Loucy (cell line): ENCODE data around the gene PKDREJ.

ENCODE experiments used
- H2AFZ ChIP-seq: fragments of 200-600 bp; sonication (generic); 2 replicates; pipeline ENCODE4 v1.6.0; 2016; ENCODE audit warnings: antibody characterized with exemption, mild to moderate bottlenecking, low read length, moderate library complexity
- H3F3A ChIP-seq: fragments of 200-600 bp; 2 replicates; pipeline ENCODE4 v1.6.0; 2016; ENCODE audit warnings: antibody characterized with exemption, low read depth, mild to moderate bottlenecking
- H3K27me3 ChIP-seq: fragments of 200-600 bp; sonication (generic); 2 replicates; pipeline ENCODE4 v1.6.1; 2014; ENCODE audit warnings: low read length, mild to moderate bottlenecking; ENCODE audit not compliant: insufficient read depth, poor library complexity, severe bottlenecking
- H3K36me3 ChIP-seq: fragments of 200-600 bp; sonication (generic); 2 replicates; pipeline ENCODE4 v1.6.1; 2016; ENCODE audit warnings: low read length; ENCODE audit not compliant: insufficient read depth
- H3K4me1 ChIP-seq: fragments of 200-600 bp; sonication (generic); 2 replicates; pipeline ENCODE4 v1.5.1; 2014; ENCODE audit warnings: low read length, mild to moderate bottlenecking; ENCODE audit not compliant: insufficient read depth, poor library complexity, severe bottlenecking
- H3K4me2 ChIP-seq: fragments of 200-600 bp; sonication (generic); 2 replicates; pipeline ENCODE4 v1.6.0; 2014; ENCODE audit warnings: antibody characterized with exemption, low read length, low read depth, mild to moderate bottlenecking; ENCODE audit not compliant: poor library complexity, severe bottlenecking
- H3K4me3 ChIP-seq: fragments of 200-600 bp; sonication (generic); 2 replicates; pipeline ENCODE4 v1.5.1; 2014; ENCODE audit warnings: low read length, mild to moderate bottlenecking, mixed read lengths; ENCODE audit not compliant: poor library complexity, severe bottlenecking
- H3K79me2 ChIP-seq: fragments of 200-600 bp; sonication (generic); 2 replicates; pipeline ENCODE4 v1.6.1; 2014; ENCODE audit warnings: low read length; ENCODE audit not compliant: insufficient read depth
- H3K9ac ChIP-seq: fragments of 200-600 bp; sonication (generic); 2 replicates; pipeline ENCODE4 v1.6.0; 2014; ENCODE audit warnings: mild to moderate bottlenecking, low read depth, low read length, moderate library complexity; ENCODE audit not compliant: poor library complexity, severe bottlenecking
- H3K9me2 ChIP-seq: fragments of 200-600 bp; sonication (generic); replicated peaks from 2 replicates; pipeline ENCODE4 v1.6.1; 2016; ENCODE audit warnings: low read depth, low read length, mixed read lengths
- H3K9me3 ChIP-seq: fragments of 200-600 bp; sonication (generic); 2 replicates; pipeline ENCODE4 v1.6.1; 2014; ENCODE audit warnings: mild to moderate bottlenecking, antibody characterized with exemption, low read length, low read depth; ENCODE audit not compliant: insufficient read depth
- H4K20me1 ChIP-seq: fragments of 200-600 bp; sonication (generic); 2 replicates; pipeline ENCODE4 v1.6.0; 2014; ENCODE audit warnings: antibody characterized with exemption, low read length, mild to moderate bottlenecking; ENCODE audit not compliant: insufficient read depth, poor library complexity, severe bottlenecking
- CTCF ChIP-seq: fragments of 200-600 bp; sonication (generic); conservative IDR thresholded peaks from 2 replicates; pipeline ENCODE4 v1.5.1; 2014; ENCODE audit warnings: mild to moderate bottlenecking, antibody characterized with exemption, low read length
- EZH2phosphoT487 ChIP-seq: fragments of 200-600 bp; IDR thresholded peaks from 2 replicates; pipeline ENCODE4 v1.6.1; 2018; ENCODE audit warnings: antibody characterized with exemption, mild to moderate bottlenecking, moderate library complexity, borderline replicate concordance

Gene PKDREJ

GRCh38 chr22:46245511-46245910 lies 17.6 kb downstream of the PKDREJ start:
- peak overlapping the region; percentile 42 for H3K9ac ChIP-seq
- H3K4me1 ChIP-seq, result peaks cover 74% of the 10 kb centered on the region
- peaks cover 9% of the 10 kb centered on the region; the same call in 1 of the 2 replicates for H3F3A ChIP-seq
- no peaks in the 10 kb centered on the region for H3K9me2 ChIP-seq
- no peak overlapping the region for H2AFZ ChIP-seq
- H3K4me2 ChIP-seq, result peak overlapping the region; percentile 85
- no peaks in the 10 kb centered on the region for H4K20me1 ChIP-seq
- H3K9me3 ChIP-seq, result no peaks in the 10 kb centered on the region
- peaks cover 64% of the 10 kb centered on the region; the same call in 1 of the 2 replicates for H3K79me2 ChIP-seq
- TF ChIP-seq CTCF (peak; percentile 13; the same call in 1 of the 2 replicates), EZH2phosphoT487 (no peak)
- peak overlapping the region; percentile 18 for H3K4me3 ChIP-seq
- H3K27me3 ChIP-seq, result no peaks in the 10 kb centered on the region
- no peaks in the 10 kb centered on the region for H3K36me3 ChIP-seq

DNA sequence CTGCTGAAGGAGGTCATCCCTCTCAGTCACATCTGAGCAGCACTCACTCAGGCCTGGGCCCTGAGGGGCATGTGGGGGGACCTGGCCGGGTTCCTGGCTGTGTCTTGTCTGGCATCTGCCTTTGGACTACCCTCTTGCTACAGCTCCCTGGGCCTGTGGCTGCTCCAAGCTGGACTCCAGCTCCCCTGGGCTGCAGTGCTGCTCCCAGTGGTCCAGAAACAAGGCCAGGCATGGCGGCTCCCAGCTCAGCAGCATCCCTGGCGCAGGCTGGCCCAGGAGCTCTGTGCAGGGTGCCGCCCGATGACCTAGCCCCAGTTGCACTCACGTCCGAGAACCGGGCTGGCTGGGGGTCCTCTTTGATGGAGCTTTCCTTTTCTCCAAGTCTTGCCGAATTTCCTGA lies 18.4 kb downstream of the PKDREJ start:
- no peak for TF ChIP-seq EZH2phosphoT487
- no peak for TF ChIP-seq CTCF
- Histone ChIP-seq H3K4me2 (no peak overlapping the region), H3K9ac (peak overlapping the region; percentile 5)

DNA sequence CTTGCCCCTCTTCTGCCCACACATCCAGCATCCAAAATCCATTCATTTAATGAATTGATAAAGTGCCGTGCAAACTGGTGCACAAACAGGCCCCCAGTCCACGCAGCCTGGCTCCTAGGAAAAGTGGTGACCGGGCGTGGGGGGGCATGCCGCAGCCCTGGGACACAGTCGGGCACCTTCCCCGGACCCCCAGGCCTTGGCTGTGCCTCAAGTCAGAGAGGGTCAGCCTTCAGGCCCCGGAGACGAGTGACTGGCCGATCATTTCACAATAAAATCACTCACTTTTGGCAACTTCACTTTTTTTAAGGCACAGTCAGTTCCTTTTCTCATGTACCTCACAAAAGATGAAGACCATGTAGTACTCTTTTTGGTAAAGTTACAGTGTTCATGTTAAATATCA lies 21.1 kb downstream of the PKDREJ start:
- Histone ChIP-seq H4K20me1 (no peaks in the 10 kb centered on the region), H3K4me1 (peaks cover 83% of the 10 kb centered on the region), H3K9me2 (no peaks in the 10 kb centered on the region), H3K9me3 (no peaks in the 10 kb centered on the region), H3K79me2 (peaks cover 47% of the 10 kb centered on the region; the same call in 1 of the 2 replicates), H3K27me3 (no peaks in the 10 kb centered on the region), H3K4me3 (no peak overlapping the region), H3F3A (peaks cover 16% of the 10 kb centered on the region), H3K36me3 (peaks cover 3% of the 10 kb centered on the region; the same call in 1 of the 2 replicates), H3K9ac (peak overlapping the region; percentile 72), H2AFZ (no peak overlapping the region), H3K4me2 (no peak overlapping the region)
- TF ChIP-seq EZH2phosphoT487 (no peak), CTCF (no peak)

More for the DNA sequence above, 18.4 kb downstream of the PKDREJ start:
- no peaks in the 10 kb centered on the region for H3K9me3 ChIP-seq
- peaks cover 62% of the 10 kb centered on the region; the same call in 1 of the 2 replicates for H3K79me2 ChIP-seq
- H3K36me3 ChIP-seq, result no peaks in the 10 kb centered on the region
- H3F3A ChIP-seq, result peaks cover 16% of the 10 kb centered on the region
- no peaks in the 10 kb centered on the region for H3K9me2 ChIP-seq
- no peak overlapping the region for H2AFZ ChIP-seq
- peaks cover 81% of the 10 kb centered on the region for H3K4me1 ChIP-seq
- no peaks in the 10 kb centered on the region for H4K20me1 ChIP-seq
- no peaks in the 10 kb centered on the region for H3K27me3 ChIP-seq
- H3K4me3 ChIP-seq, result no peak overlapping the region
